CD4-positive, alpha-beta T cell treated with Interleukin-6 at 100 ng/mL for 8 hours (primary cell): ENCODE measurements around the gene C22orf31.
"Not testable (repeated sequence)": the region's sequence is repeated elsewhere in the genome, so short reads cannot be mapped to it uniquely, and the experiment has no call there.

Source experiments
- DNase-seq: peaks from one replicate; pipeline ENCODE4 v3.0.0-alpha.2; 2020; ENCODE audit warnings: mixed read lengths, low spot score

The C22orf31 gene

DNA sequence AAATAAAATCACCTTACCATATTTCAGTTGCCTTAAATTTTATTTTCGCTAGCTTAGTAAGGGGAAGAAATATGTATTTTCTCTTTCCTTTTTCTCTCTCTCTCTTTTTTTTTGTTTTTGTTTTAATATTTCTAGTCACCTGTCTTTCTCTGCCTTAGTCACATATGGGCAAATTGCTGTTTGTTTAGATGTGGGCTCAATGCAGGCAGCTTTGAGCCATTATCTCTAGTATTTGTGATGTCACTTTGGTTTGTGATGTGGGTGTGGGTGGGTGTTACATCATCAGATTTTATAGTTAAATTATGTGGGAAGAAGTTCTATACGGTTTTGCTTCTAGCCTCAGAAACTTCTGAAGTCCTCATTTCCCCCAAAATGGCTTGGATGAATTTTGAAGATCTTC lies at the start of gene C22orf31:
TSS of gene C22orf31 (minus strand) at position 59 of the 400 bp plus-strand sequence. CDS start at position 20, 39 bp downstream.
- no peak for DNase-seq

DNA sequence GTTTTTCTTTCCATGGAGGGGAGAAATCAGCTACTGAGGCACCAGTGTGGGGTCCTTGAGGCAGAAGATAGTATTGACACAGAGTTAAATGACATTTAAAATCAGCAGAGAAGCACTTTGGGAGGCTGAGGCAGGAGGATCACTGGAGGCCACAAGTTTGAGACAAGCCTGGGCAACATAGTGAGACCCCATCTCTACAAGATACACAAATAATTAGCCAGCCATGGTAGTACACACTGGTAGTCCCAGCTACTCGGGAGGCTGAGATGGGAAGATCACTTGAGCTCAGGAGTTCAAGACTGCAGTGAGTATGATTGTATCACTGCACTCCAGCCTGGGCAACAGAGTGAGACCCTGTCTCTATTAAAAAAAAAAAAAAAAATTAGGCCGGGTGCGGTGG lies 49.3 kb upstream of the C22orf31 start:
- no peak for DNase-seq

DNA sequence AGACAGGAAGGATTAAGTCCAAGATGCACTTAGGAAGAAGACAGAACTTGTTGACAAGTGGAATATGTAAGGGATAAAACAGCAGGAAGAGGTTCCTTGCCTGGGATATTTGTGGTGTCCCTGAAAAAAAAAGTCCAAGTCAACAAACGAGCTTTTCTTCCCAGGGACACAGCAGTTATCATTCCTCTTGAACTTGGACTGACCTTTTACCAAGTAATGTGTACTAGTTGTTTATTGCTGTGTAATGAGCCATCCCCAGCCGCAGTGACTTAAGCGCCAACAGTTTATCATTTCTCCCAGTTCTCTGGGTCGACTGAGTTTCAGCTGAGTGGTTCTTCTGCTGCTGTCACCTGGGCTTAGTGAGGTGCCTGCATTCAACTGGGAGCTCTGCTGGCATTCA lies 48.2 kb upstream of the C22orf31 start:
- DNase-seq = no peak

DNA sequence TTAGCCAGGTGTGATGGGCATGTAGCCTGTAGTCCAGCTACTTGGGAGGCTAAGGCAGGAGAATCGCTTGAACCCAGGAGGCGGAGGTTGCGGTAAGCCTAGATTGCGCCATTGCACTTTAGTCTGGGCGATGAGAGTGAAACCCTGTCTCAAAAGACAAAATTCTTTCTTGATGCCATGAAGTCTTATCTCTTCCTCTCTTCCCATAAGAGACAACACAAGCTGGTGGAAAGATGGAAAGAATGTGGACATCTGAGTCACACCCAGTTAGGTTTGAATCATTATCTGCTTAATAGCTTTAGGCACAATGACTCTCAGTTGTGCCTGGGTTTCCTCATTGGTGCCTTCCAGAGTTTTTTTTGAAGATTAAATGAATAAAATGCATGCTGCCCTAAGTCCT lies 46.5 kb upstream of the C22orf31 start:
- no peak for DNase-seq

DNA sequence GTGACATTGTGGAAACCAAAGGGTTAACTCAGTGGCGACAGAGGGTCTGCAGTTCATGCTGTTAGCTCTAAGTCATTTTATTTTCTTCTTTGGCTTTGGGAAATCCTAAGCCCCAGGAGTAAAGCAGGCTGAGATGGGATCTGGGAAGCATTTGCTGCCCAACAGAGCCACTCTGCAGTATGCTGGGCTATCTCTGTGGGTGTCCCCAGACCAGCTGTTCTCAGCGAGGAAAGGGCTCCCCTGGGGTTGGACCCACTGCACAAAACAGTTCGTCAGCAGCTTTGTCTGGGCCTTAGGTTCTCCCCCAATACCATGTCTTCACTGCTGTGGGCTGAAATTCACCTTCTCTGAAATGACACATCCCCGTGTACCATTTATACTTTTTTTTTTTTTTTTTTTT lies 45.2 kb upstream of the C22orf31 start:
- DNase-seq = no peak

DNA sequence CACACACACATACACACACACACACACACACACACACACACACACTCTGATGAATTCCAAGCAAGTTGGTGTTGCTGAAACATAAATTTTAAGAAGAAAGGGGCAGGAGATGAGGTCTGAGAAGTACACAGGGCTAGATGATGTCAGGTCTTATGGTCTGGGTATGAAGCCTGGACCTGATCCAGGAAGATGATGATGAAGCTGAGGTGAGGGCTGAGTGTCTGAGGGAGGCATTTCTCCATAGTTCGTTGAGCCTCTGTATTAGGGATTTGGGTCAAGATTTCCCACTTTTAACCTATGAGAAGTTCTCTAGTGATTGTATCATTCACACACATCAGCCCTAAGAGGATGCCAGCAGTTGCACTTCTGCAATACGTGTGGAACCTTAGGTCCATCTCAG lies 43.8 kb upstream of the C22orf31 start:
- DNase-seq = no peak

DNA sequence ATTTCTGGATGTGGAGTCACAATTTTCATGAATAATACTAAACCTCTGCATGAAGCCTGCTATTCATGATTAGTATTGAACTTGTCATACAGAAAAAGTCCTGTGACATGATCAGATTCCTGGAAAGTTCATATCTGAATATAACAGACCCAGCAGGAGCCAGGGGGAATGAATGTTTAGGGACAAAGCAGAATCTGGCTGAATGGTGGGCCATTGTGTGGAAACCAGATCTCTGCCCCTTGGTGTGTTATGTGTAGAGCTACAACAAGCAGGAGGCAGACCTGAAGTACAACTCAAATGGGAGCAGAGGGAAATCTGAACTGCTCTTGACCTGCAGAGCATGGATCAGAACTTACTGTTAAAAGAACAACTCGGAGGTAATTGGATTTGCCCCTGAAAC lies 41.5 kb upstream of the C22orf31 start:
- DNase-seq = no peak

DNA sequence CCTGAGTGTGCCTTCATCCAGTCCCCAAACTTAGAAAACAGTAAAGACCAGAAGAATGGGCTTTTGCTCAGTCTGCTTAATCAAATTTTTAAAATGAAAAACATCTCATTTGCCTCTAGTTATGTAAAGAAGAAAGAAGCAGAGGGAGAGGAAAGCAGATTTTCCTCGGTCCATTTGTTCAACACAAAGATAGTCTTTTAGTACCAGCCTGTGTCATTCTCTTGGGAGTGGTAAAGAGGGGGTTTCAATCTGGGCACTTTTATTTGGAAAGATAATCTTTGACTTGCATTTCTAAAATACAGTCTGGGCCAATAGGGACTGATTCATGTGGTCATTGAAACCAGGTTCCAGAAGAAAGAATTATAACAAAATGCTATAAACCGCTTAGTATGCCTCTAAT lies 40.7 kb upstream of the C22orf31 start:
- DNase-seq = no peak

DNA sequence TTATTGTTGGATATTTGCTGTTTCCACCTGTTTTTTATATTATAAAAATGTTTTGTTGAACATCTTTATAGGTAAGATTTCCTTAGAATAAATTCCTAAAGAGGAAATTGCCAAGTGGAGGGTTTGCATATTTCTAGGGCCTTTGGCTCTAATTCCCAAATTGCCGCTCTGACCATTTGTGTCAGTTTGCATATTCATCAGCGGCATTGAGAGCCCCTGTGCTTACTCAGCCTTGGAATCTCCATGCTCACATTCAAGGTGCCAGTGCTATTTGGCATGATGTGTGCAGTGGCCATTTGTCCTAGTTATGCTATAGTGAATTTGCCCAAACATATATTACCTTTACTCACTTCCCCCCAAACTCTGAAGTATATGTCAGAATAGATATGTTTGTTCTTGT lies 36.7 kb upstream of the C22orf31 start:
- no peak for DNase-seq

DNA sequence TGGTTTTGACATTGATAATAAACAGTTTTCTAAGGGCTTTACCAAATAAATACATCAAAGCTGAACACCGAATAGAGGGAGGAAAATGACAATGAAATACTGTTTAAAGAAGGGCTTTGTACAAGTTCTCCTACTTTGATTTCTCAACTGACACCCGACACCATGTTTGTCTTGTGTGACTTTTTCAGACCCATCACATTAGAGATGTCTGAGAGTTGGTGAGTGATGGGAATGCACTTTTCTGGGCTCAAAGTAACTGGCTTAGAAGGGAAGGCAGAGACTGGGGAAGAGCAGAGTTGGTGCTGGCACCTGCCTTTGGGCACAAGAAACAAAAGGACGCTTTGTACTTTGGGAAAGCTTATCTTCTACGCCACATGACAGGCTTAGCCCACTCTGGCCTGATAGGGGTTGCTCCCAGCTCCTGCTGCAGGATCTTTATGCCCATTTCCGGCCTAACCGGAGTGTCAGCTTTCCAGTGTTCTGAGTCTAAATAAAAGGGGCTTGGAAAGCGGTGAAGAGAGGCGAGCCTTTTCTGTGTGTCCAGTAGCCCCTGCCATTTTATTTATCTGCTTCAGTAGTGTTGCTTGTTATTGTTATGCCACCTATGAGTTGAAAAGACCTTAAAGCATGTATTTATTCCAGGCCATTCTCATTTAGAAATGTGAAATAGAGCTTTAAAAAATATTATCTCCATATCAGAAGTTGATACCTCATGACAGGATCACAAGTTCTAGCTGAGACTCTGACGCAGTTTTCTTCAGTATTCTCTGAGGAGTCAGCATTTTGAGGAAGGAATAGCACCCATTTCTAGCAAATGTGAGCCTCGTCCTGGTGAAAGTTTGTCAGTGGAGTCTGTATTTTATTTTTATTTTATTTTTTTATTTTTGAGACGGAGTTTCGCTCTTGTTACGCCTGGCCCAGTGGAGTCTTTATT lies 35.4 kb upstream of the C22orf31 start:
- no peak for DNase-seq

DNA sequence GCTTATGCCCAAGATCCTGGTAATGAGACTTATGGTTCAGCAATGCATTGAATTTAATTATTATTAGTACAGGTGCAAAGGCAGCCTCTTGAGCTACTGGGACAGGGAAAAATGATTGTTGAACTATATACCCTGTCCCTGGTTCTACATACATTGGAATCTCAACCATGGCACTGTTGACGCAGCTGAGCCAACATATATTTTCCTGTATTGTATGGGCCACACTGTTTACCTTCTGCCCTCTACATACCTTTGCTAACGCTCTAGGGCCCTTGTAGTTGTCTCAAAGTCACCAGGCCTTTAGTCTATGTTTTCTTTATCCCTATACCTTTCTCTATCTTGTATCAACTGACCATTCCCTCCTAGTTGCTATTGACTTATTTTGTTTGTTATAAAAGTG lies 33.8 kb upstream of the C22orf31 start:
- DNase-seq = no peak

DNA sequence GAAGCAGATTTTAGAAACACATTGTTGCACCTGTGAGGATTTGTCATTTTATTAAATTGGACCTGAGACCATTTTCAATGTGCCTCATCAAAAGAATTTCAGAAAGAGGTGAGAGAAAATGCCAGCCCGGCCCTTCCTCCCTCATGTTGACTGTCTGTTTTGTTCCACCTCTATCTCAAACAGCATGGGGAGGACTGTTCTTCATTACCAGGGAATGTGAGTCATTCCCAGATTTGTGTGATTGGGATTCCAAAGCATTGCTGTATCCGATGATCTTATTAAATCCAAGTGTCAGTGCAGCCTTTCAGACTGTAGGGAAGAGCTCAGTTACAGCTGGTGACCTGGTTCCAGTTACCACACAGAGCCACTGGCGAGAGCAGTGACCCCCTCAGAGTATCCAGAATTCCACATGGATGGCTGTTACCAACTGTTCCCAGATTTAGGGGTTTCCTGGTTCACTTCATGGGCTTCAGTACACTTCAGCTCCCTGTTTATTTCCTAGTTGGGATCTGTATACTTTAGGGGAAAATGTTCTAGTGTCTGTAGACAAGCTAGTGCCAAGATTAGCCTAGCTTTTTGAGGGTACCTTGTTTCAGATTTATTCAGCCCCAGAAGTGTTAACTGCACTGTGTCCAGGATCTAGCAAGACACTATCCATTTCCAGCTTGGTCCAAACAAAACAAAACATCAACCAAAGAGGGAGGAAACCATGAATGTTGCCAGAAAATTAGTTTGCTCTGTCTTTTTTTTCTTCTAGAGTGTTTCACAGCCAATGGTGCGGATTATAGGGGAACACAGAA lies 32.1 kb upstream of the C22orf31 start:
- no peak for DNase-seq

DNA sequence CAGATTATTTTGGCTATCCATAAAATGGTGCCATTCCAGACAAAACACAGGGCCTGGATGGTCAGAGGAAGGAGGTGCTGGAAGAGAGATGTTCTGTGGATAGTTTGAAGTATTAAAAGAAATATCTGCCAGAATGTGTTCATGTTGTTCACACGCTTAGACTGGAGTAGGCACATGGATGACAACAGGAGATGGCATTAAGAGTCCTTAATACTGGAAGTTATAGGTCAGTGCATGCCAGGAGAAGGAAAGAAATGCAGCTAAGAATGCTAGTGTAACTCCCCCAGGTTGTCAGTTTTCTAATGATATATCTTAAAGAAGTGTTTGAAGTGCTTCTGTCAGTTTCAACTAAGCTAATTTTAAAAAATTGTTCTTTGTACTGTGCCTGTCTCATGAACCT lies 31.4 kb upstream of the C22orf31 start:
- DNase-seq = no peak

DNA sequence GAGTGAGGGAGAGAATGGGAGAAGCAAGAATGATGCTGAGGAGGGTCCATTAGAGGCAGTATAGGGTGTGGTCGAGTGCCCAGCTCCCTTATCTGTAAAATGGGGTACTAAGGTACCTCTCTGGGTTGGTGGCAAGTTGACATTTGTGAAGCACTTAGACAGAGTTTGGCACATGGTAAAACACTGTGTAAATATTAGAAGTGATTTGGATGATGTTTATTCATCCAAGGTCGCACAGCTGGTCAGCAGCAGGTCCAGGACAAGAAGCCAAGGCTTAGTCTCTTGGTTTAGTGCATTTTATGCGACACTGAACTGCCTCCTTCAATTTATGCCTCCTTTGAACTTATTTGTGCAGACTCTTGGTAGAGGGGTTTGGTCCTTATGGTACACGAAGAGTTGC lies 30.6 kb upstream of the C22orf31 start:
- DNase-seq = no peak

DNA sequence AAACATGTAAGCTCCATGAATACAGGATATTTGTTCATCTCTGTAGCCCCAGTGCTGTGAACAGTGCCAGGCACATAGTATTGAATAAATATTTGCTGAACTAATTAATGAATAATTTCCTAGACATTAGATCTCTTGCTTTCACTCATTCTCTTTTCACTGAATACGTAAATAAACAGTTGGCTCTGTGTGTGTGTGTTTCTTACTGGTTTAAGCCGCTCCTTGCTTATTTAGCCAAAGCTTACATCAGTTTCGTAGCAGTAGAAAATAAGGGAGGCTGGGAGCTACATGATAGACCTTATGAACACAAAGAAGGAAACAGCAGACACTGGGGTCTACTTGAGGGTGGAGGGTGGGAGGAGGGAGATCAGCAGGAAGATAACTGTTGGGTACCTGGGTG lies 28.4 kb upstream of the C22orf31 start:
- no peak for DNase-seq

DNA sequence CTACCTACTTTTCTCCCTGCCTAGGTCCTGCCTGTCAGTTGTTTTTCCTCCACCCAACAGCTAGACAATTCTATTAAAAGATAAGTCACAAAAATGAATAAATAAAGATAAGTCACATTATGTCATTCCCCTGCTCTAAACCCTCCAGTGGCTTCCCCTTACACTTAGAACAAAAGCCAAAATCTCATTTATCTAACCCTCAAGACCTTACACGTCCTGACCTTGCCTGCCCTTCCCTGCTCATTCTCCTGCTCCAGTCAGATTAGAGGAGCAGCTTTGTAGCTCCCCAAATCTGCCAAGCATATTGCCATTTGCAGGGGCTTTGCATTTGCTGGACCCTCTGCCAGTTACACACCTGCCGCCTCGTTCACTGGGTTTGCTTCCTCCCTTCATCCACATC lies 27.9 kb upstream of the C22orf31 start:
- no peak for DNase-seq

DNA sequence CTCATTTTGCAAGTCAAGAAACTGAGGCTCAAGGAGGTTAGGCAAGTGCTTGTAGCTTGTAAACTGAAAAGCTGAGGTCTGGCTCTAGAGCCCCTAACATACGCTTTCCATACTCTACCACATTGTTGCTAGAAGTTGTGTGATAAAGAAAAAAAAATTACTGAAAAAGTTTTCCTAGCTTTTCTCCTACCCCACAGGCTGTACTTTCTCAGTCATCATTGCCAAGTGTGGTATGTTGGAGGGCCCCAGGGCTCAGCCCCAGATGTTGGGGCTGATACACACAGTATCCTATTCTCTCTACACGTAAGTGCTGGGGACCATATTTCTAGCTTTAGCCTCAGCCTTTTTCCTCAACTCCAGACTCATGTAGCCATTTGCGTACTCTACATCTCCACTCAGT lies 27.2 kb upstream of the C22orf31 start:
- DNase-seq = no peak

DNA sequence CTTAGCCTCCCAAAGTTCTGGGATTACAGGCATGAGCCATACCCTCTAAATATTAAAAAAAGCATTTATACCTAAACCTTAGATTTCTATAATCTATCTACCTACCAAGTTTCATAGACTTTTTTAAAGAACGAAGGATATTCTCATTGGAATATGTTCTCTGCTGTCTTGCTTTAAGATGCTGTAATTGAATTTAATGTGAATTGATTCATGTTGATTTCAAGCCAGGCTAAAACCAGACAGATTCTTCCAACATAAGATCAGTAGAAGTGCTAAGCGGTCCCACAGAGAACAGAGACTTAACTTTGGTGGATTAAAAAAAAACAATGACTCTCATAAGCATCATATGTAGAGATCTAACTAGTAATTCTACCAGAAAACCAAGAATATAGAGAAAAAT lies 25.4 kb upstream of the C22orf31 start:
- DNase-seq = no peak

DNA sequence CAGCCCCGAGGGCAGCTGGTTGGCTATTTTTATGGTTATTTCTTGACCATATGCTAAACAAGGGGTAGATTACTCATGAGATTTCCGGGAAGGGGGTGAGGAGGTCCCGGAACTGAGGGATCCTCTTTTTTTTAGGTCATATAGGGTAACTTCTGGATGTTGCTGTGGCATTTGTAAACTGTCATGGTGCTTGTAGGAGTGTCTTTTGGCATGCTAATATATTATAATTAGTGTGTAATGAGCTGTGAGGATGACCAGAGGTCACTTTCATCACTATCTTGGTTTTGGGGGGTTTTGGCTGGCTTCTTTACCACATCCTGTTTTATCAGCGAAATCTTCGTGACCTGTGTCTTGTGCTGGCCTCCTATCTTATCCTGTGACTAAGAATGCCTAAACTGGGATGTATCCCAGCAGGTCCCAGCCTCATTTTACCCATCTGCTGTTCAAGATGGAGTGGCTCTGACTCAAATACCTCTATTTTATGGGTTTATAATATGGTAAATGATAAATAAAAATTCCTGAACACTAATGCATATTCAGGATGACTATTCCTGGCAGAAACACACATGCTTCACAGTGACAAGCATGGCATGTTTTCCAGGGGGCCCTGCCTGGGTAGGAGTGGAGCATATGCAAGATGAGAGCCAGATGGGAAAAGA lies 22.4 kb upstream of the C22orf31 start:
- DNase-seq = no peak

DNA sequence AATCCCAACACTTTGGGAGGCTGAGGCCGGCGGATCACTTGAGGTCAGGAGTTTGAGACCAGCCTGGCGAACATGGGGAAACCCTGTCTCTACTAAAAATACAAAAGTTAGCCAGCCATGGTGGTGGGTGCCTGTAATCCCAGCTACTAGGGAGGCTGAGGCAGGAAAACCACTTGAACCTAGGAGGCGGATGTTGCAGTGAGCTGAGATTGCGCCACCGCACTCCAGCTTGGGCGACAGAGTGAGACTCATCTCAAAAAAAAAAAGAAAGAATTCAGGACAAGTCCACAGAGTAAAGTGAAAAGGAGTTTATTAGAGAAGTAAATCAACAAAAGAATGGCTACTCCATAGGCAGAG lies 21.9 kb upstream of the C22orf31 start:
- DNase-seq = not testable (repeated sequence)

DNA sequence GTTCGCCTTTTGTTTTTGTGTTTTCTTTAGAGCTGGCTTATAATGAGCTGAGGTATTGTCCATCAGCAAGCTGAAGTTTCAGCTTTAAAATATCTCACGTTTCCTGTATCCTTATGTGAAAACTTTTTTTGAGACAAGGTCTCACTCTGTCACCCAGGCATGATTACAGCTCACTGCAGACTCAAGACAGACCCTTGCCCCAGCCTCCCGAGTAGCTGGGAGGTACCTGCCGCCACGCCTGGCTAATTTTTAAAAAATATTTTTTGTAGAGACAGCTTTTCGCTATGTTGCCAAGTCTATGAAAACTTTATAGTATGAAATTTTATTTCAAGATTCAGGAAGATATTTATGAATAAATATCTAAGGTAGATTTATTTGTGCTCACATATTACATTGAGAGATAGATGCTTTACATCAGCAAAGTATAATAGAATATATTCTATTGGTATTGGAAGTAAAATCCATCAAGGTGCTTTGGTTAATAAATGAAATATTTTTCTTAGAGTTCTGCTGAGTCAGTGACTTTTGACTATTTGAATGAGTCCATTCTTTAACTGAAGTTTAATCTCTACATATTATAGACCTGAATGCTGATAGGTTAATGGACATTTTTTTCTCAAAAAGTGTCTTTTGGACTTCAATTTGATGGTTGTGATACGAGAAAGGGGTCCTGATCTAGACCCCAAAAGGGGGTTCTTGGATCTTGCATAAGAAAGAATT lies 21.4 kb upstream of the C22orf31 start:
- no peak for DNase-seq
